BE2C (cell line): ENCODE measurements around the gene SLC45A1.

Source experiments
- DNase-seq: peaks from one replicate; pipeline ENCODE4 v3.0.0-alpha.2; 2020
- H3K27me3 ChIP-seq: fragments of 250-450 bp; sonication (Bioruptor Pico); 2 replicates; pipeline ENCODE4 v1.5.1; 2020; ENCODE audit warnings: mild to moderate bottlenecking
- H3K36me3 ChIP-seq: fragments of 250-450 bp; sonication (Bioruptor Pico); 2 replicates; pipeline ENCODE4 v1.5.1; 2020; ENCODE audit warnings: mild to moderate bottlenecking
- H3K4me1 ChIP-seq: fragments of 250-450 bp; sonication (Bioruptor Pico); 2 replicates; pipeline ENCODE4 v1.5.1; 2020
- H3K4me3 ChIP-seq: 2 replicates; pipeline ENCODE4 v1.5.1; 2011; ENCODE audit warnings: low read depth, low read length
- H3K9me3 ChIP-seq: fragments of 250-450 bp; sonication (Bioruptor Pico); 2 replicates; pipeline ENCODE4 v1.5.1; 2020
- CTCF ChIP-seq: IDR thresholded peaks from 2 replicates; pipeline ENCODE4 v1.5.1; 2012; ENCODE audit warnings: mild to moderate bottlenecking, low read depth, low read length

The SLC45A1 gene

GRCh38 chr1:8388732-8389562 is 71.0 kb downstream of the SLC45A1 start:
- no peaks in the 10 kb centered on the region for H3K27me3 ChIP-seq
- TF ChIP-seq CTCF, result no peak
- H3K4me3 ChIP-seq, result no peak overlapping the region
- no peak for DNase-seq
- no peaks in the 10 kb centered on the region for H3K36me3 ChIP-seq
- H3K9me3 ChIP-seq, result no peaks in the 10 kb centered on the region
- H3K4me1 ChIP-seq, result no peaks in the 10 kb centered on the region

GRCh38 chr1:8389958-8390535 is 72.1 kb downstream of the SLC45A1 start:
- no peak for TF ChIP-seq CTCF
- Histone ChIP-seq H3K4me1 (no peaks in the 10 kb centered on the region), H3K36me3 (no peaks in the 10 kb centered on the region), H3K27me3 (no peaks in the 10 kb centered on the region), H3K4me3 (no peak overlapping the region), H3K9me3 (no peaks in the 10 kb centered on the region)
- no peak for DNase-seq

GRCh38 chr1:8390707-8391106 is 72.8 kb downstream of the SLC45A1 start:
- no peak for DNase-seq
- H3K4me1 ChIP-seq, result no peaks in the 10 kb centered on the region

GRCh38 chr1:8392522-8392921 is 74.6 kb downstream of the SLC45A1 start:
- Histone ChIP-seq H3K9me3 (no peaks in the 10 kb centered on the region), H3K36me3 (no peaks in the 10 kb centered on the region), H3K4me3 (no peak overlapping the region), H3K27me3 (no peaks in the 10 kb centered on the region), H3K4me1 (no peaks in the 10 kb centered on the region)
- DNase-seq, result no peak
- no peak for TF ChIP-seq CTCF

More at GRCh38 chr1:8390707-8391106, 72.8 kb downstream of the SLC45A1 start:
- Histone ChIP-seq H3K36me3 (no peaks in the 10 kb centered on the region), H3K9me3 (no peaks in the 10 kb centered on the region), H3K4me3 (no peak overlapping the region), H3K27me3 (no peaks in the 10 kb centered on the region)
- no peak for TF ChIP-seq CTCF
